Measurements from ENCODE around the gene P2RY14.
"Not testable (repeated sequence)": the region's sequence is repeated elsewhere in the genome, so short reads cannot be mapped to it uniquely, and the experiment has no call there.

P2RY14 gene

DNA sequence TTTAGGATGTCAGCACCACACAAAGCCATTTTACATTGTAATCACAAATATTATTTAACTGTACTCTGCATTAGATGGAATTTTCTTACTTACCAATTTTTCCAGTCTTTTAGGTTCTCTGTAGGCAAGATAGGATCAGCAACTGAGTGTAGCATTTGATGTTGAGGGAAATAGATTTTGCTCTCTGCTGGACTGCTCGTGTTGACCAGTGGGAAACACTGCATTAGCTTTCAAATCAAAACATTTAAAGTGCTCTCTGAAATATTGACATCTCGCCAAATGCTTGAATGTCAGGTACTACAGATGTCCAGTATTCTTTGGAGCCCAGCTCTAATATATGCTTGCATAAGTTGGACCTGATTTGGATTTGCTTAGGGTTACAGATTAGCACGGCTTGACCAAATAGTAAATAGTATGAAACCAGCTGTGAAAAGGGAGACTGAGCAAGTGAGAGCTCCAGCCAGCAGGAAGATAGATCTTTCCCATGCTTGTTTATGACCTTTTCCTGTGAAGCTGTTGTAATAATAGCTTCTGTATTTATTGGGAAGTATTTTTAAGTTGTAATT, 29.5 kb downstream of the P2RY14 start:
- Histone ChIP-seq H3K79me2 (ENCODE audit: low read length) (no peaks in the 10 kb centered on the region), H4K20me1 (ENCODE audit: insufficient read depth, low read length) (no peaks in the 10 kb centered on the region), H3F3A (ENCODE audit: insufficient read depth, low read length) (no peaks in the 10 kb centered on the region), H3K9ac (ENCODE audit: low read length) (no peak overlapping the region), H3K9me3 (replicated peaks; ENCODE audit: insufficient read depth, low read length) (no peaks in the 10 kb centered on the region), H3K27me3 (replicated peaks; ENCODE audit: insufficient read depth, low read length) (no peaks in the 10 kb centered on the region), H3K4me1 (ENCODE audit: low read length) (no peaks in the 10 kb centered on the region), H3K4me2 (ENCODE audit: low read depth, low read length) (no peak overlapping the region), H3K36me3 (replicated peaks; ENCODE audit: insufficient read depth, low read length) (no peaks in the 10 kb centered on the region), H3K27ac (ENCODE audit: low read length) (no peak overlapping the region), H2AFZ (ENCODE audit: low read length) (no peak overlapping the region), H3K9me2 (replicated peaks; ENCODE audit: insufficient read depth, low read length) (no peaks in the 10 kb centered on the region), H3K4me3 (ENCODE audit: low read length) (no peak overlapping the region)
- TF ChIP-seq, protein P1, sequence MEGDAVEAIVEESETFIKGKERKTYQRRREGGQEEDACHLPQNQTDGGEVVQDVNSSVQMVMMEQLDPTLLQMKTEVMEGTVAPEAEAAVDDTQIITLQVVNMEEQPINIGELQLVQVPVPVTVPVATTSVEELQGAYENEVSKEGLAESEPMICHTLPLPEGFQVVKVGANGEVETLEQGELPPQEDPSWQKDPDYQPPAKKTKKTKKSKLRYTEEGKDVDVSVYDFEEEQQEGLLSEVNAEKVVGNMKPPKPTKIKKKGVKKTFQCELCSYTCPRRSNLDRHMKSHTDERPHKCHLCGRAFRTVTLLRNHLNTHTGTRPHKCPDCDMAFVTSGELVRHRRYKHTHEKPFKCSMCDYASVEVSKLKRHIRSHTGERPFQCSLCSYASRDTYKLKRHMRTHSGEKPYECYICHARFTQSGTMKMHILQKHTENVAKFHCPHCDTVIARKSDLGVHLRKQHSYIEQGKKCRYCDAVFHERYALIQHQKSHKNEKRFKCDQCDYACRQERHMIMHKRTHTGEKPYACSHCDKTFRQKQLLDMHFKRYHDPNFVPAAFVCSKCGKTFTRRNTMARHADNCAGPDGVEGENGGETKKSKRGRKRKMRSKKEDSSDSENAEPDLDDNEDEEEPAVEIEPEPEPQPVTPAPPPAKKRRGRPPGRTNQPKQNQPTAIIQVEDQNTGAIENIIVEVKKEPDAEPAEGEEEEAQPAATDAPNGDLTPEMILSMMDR (IDR thresholded peaks at IDR 0.05; ENCODE audit: low read length), result no peak
- no peak for TF ChIP-seq EZH2phosphoT487 (IDR thresholded peaks at IDR 0.05; ENCODE audit: low read length)
- no peak for DNase-seq

DNA sequence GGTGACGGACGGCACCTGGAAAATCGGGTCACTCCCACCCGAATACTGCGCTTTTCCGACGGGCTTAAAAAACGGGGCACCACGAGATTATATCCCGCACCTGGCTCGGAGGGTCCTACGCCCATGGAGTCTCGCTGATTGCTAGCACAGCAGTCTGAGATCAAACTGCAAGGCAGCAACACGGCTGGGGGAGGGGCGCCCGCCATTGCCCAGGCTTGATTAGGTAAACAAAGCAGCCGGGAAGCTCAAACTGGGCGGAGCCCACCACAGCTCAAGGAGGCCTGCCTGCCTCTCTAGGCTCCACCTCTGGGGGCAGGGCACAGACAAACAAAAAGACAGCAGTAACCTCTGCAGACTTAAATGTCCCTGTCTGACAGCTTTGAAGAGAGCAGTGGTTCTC, 36.3 kb downstream of the P2RY14 start:
- H3K9me2 ChIP-seq (replicated peaks; ENCODE audit: insufficient read depth, low read length); H3K9ac ChIP-seq (ENCODE audit: low read length); DNase-seq; H4K20me1 ChIP-seq (ENCODE audit: insufficient read depth, low read length); H3K9me3 ChIP-seq (replicated peaks; ENCODE audit: insufficient read depth, low read length); H3K4me2 ChIP-seq (ENCODE audit: low read depth, low read length); H3K27me3 ChIP-seq (replicated peaks; ENCODE audit: insufficient read depth, low read length); H2AFZ ChIP-seq (ENCODE audit: low read length); H3K36me3 ChIP-seq (replicated peaks; ENCODE audit: insufficient read depth, low read length); H3K27ac ChIP-seq (ENCODE audit: low read length); H3K79me2 ChIP-seq (ENCODE audit: low read length); H3K4me1 ChIP-seq (ENCODE audit: low read length); H3F3A ChIP-seq (ENCODE audit: insufficient read depth, low read length); H3K4me3 ChIP-seq (ENCODE audit: low read length): not testable (repeated sequence)

DNA sequence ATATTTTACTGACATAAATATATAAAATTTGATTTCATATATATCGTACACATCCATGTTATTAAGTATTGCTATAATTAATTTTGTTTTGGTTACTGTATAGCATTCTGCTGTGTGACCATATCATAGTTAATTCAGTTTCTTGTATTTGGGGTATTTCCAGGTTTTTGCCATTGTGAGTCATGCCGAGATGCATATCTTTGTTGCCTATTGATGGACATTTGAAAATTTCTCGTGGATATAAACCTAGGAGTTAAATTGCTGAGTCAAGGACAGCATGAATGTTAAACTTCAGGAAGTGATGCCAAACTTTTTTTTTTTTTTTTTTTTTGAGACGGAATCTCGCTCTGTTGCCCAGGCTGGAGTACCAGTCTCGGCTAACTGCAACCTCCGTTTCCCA, 41.6 kb downstream of the P2RY14 start:
- no peaks in the 10 kb centered on the region for H3K36me3 ChIP-seq (replicated peaks; ENCODE audit: insufficient read depth, low read length)
- H3K27me3 ChIP-seq (replicated peaks; ENCODE audit: insufficient read depth, low read length), result no peaks in the 10 kb centered on the region
- H3K4me1 ChIP-seq (ENCODE audit: low read length), result no peaks in the 10 kb centered on the region
- no peaks in the 10 kb centered on the region for H3K9me2 ChIP-seq (replicated peaks; ENCODE audit: insufficient read depth, low read length)
- H3K9me3 ChIP-seq (replicated peaks; ENCODE audit: insufficient read depth, low read length), result no peaks in the 10 kb centered on the region
- TF ChIP-seq EZH2phosphoT487 (IDR thresholded peaks at IDR 0.05; ENCODE audit: low read length), result no peak
- TF ChIP-seq EZH2 (optimal IDR thresholded peaks at IDR 0.05; ENCODE audit: low read depth, low read length), result no peak
- TF ChIP-seq, protein P1 (IDR thresholded peaks at IDR 0.05; ENCODE audit: low read length), result no peak
- no peak for DNase-seq
- no peak overlapping the region for H3K9ac ChIP-seq (ENCODE audit: low read length)
- no peak overlapping the region for H2AFZ ChIP-seq (ENCODE audit: low read length)
- H3K4me3 ChIP-seq (ENCODE audit: low read length), result no peak overlapping the region
- no peak overlapping the region for H3K4me2 ChIP-seq (ENCODE audit: low read depth, low read length)
- H3K79me2 ChIP-seq (ENCODE audit: low read length), result no peaks in the 10 kb centered on the region
- no peak overlapping the region for H3K27ac ChIP-seq (ENCODE audit: low read length)
- no peaks in the 10 kb centered on the region for H3F3A ChIP-seq (ENCODE audit: insufficient read depth, low read length)
- H4K20me1 ChIP-seq (ENCODE audit: insufficient read depth, low read length), result no peaks in the 10 kb centered on the region

DNA sequence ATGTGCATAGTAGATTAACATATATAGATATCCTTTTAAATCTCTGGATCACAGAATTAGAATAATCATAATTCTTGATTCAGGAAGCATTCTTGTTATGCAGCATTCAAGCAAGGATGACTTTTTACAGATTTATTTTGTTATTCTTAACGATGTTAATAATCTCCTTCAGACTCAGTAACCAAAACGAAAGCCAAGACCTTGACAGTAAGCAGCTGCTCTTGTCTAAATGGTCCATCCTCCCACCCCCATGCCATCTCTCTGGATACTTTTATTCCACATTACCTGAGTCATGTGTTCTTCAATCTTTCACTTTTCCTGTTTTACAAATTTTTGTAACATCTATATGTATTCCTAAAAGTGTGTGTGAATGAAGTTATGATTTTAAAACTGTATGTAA, 42.0 kb downstream of the P2RY14 start:
- Histone ChIP-seq H3K27me3 (replicated peaks; ENCODE audit: insufficient read depth, low read length) (no peaks in the 10 kb centered on the region), H3K9me2 (replicated peaks; ENCODE audit: insufficient read depth, low read length) (no peaks in the 10 kb centered on the region), H3K79me2 (ENCODE audit: low read length) (no peaks in the 10 kb centered on the region), H3K36me3 (replicated peaks; ENCODE audit: insufficient read depth, low read length) (no peaks in the 10 kb centered on the region), H2AFZ (ENCODE audit: low read length) (no peak overlapping the region), H4K20me1 (ENCODE audit: insufficient read depth, low read length) (no peaks in the 10 kb centered on the region), H3K9me3 (replicated peaks; ENCODE audit: insufficient read depth, low read length) (no peaks in the 10 kb centered on the region), H3K4me3 (ENCODE audit: low read length) (no peak overlapping the region), H3K27ac (ENCODE audit: low read length) (no peak overlapping the region), H3F3A (ENCODE audit: insufficient read depth, low read length) (no peaks in the 10 kb centered on the region), H3K4me1 (ENCODE audit: low read length) (no peaks in the 10 kb centered on the region), H3K9ac (ENCODE audit: low read length) (no peak overlapping the region), H3K4me2 (ENCODE audit: low read depth, low read length) (no peak overlapping the region)
- DNase-seq, result no peak
- no peak for TF ChIP-seq EZH2phosphoT487 (IDR thresholded peaks at IDR 0.05; ENCODE audit: low read length)
- TF ChIP-seq, protein P1 (IDR thresholded peaks at IDR 0.05; ENCODE audit: low read length), result no peak
- no peak for TF ChIP-seq EZH2 (optimal IDR thresholded peaks at IDR 0.05; ENCODE audit: low read depth, low read length)
